Gastroesophageal sphincter (tissue), 3 donors: Measurements from ENCODE around the gene BATF3.

Experiments used
- EP300 ChIP-seq: sonication (generic); formaldehyde crosslinking; IDR thresholded peaks from one replicate; pipeline ENCODE4 v1.6.1; 2017; ENCODE audit warnings: antibody characterized with exemption, mild to moderate bottlenecking
- POLR2AphosphoS5 ChIP-seq: sonication (generic); formaldehyde crosslinking; IDR thresholded peaks from one replicate; pipeline ENCODE4 v1.6.1; 2017; ENCODE audit warnings: antibody characterized with exemption
- TF ChIP-seq, protein P1 (sequence below), 4 experiments: fragments of 200-600 bp in 2 of 4; fragments of 450-650 bp in 2 of 4; sonication (generic) in 1 of 4; IDR thresholded peaks; one replicate each; pipeline ENCODE4 v1.5.1; 2017 to 2019; ENCODE audit warnings: antibody characterized with exemption in 4 of 4, mild to moderate bottlenecking in 2 of 4, moderate library complexity in 2 of 4

DNA sequence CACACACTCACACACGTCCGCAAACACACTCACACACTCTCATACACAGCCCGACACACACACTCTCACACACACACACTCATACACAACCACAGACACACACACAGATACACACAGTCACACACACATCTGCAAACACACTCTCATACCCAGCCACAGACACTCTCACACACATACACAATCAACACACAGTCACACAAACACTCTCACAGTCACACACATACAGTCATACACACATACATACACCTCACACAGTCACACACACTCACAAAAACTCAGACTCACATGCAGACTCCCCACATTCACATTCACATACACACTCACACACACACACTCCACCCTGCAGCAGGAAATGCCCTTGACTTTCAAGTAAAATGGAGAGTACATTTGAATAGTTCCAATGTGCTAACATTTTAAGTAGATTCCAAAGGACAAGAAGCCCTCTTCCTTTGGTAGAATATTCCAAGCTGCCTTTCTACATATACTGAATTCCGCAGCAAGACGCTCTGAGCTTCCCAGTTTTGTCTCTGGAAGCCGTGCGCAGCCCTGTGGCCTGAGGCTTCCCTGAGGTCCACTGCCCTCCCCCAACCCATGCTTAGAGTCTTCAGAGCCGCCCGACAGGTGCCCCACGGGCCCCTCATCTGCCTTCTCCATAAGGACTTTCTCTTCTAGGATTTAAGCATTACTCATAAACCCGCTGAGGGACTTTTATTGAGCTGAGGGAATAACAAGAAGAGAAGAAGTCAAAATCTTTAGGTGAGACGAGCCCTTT is 9.7 kb downstream of the BATF3 start:
- TF ChIP-seq POLR2AphosphoS5 (no peak), EP300 (no peak)
- TF ChIP-seq, protein P1, sequence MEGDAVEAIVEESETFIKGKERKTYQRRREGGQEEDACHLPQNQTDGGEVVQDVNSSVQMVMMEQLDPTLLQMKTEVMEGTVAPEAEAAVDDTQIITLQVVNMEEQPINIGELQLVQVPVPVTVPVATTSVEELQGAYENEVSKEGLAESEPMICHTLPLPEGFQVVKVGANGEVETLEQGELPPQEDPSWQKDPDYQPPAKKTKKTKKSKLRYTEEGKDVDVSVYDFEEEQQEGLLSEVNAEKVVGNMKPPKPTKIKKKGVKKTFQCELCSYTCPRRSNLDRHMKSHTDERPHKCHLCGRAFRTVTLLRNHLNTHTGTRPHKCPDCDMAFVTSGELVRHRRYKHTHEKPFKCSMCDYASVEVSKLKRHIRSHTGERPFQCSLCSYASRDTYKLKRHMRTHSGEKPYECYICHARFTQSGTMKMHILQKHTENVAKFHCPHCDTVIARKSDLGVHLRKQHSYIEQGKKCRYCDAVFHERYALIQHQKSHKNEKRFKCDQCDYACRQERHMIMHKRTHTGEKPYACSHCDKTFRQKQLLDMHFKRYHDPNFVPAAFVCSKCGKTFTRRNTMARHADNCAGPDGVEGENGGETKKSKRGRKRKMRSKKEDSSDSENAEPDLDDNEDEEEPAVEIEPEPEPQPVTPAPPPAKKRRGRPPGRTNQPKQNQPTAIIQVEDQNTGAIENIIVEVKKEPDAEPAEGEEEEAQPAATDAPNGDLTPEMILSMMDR (IDR thresholded peaks at IDR 0.05), result no peak
